Measurements from ENCODE around the gene KCNQ1. TPM values are rescaled to one million over a fixed set of nuclear protein-coding genes. Genes with fewer than 3 reads are reported as not detected.

The KCNQ1 gene
- total and polyA plus RNA-seq, 4 donors = 15.4 to 41.7 (median 26.2) TPM

DNA sequence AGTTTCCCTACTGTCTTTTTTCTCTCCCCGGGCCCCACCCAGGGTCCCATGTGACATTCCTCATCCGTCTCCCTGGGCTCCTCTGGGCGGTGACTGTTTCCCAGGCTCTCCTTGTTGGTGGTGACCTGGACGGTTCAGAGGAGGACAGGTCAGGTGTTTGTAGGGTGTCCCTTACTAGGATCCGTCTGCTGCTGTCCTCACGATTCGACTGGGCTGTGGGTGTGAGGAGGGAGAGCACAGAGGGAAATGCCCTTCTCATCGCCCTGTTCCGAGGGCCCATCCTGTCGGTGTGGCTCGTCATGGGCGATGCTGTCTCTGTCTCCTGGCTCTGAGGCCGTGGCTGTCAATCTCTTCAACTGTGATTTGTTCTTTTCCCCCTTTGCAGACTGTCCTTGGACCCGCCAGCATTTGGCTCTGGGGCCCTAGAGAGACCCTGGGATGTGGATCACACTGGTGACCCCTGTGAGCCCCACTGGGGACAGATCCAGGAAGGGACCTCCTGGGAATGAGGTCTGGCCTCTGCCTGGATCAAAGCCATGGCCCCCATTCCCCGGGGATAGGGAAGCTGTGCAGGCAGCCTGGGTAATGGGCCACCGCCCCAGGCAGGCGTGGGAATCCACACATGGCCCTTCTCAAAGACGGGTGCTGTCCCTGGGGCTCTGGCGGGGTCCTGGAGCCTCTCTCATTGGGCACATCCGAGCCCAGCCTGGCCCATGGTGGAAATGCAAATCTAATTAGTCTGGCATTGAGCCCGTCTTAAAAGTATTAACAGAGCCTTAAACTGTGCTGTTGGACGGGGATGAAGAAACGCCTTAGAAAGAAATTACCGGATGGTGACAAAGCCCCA lies 301.8 kb downstream of the KCNQ1 start:
- Histone ChIP-seq H3K27me3 (ENCODE audit: control insufficient read depth in 3 of 3, insufficient read depth in 3 of 3, low read length in 2 of 3) (no peaks in the 10 kb centered on the region), H3K4me1 (ENCODE audit: control insufficient read depth in 5 of 5, insufficient read depth in 5 of 5, low read length in 5 of 5) (peaks cover 0 to 45% (median 8%) of the 10 kb centered on the region in 5 donors), H3K4me3 (no peak overlapping the region), H3K9ac (ENCODE audit: insufficient read depth in 1 of 2, low read length in 2 of 2) (no peak overlapping the region), H3K36me3 (ENCODE audit: control insufficient read depth in 4 of 4, insufficient read depth in 4 of 4, low read length in 4 of 4) (no peaks in the 10 kb centered on the region), H3K9me3 (ENCODE audit: control insufficient read depth in 4 of 4, insufficient read depth in 3 of 4, low read length in 3 of 4) (no peaks in the 10 kb centered on the region), H3K27ac (ENCODE audit: low read depth in 1 of 2, low read length in 1 of 2) (no peak overlapping the region)
- TF ChIP-seq, protein P1, sequence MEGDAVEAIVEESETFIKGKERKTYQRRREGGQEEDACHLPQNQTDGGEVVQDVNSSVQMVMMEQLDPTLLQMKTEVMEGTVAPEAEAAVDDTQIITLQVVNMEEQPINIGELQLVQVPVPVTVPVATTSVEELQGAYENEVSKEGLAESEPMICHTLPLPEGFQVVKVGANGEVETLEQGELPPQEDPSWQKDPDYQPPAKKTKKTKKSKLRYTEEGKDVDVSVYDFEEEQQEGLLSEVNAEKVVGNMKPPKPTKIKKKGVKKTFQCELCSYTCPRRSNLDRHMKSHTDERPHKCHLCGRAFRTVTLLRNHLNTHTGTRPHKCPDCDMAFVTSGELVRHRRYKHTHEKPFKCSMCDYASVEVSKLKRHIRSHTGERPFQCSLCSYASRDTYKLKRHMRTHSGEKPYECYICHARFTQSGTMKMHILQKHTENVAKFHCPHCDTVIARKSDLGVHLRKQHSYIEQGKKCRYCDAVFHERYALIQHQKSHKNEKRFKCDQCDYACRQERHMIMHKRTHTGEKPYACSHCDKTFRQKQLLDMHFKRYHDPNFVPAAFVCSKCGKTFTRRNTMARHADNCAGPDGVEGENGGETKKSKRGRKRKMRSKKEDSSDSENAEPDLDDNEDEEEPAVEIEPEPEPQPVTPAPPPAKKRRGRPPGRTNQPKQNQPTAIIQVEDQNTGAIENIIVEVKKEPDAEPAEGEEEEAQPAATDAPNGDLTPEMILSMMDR (IDR thresholded peaks at IDR 0.05; ENCODE audit: control extremely low read depth, extremely low read depth) = no peak
- ATAC-seq (ENCODE audit: insufficient read depth, low FRiP score) = no peak
- peak; percentile 55 to 68 (median 62) for DNase-seq
- WGBS, 2 donors = 85 to 92% methylated on average over 24 of the region's 24 CpGs

DNA sequence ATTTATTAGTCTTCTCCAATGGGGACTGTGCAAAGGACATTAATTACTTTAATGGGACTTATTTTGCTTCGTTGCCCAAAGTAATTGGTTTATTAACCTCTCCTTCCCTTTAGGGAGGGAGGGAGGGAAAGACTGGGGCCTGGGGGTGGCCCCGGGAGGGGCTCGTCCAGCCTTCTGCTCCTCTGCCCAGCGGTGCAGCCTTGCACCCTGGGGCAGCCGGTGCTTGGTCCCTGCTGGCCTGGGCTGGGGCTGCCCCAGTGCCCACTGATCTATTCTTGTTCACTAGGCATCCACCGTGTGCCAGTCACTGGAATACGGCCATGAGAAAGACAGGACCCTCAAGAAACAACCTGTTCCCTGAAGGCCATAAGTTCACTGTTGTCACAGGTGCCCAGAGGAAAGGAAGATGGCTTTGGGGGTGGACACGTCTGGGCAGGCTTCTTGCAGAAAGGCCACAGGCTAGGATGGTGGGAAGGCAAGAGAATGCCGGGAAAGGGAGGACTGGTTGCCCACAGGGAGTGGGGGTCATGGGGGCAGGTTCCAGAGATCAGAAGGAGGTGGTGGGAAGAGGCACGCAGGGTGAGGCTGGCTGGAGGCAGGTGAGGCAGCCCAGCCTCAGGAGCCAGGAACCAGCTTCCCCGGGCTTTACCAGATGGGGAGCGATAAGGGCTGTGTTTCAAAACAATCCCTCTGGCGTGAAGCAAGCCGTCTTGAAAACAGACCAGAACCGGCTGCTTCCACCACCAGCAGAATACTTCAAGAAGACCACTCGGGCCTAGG lies 302.6 kb downstream of the KCNQ1 start:
- DNase-seq (peak; percentile 18 to 72 (median 39)), ATAC-seq (ENCODE audit: insufficient read depth, low FRiP score) (no peak)
- no peaks in the 10 kb centered on the region for H3K27me3 ChIP-seq (ENCODE audit: control insufficient read depth in 3 of 3, insufficient read depth in 3 of 3, low read length in 2 of 3)
- WGBS, 2 donors = 87 to 88% methylated on average over 16 of the region's 16 CpGs
- H3K9me3 ChIP-seq (ENCODE audit: control insufficient read depth in 4 of 4, insufficient read depth in 3 of 4, low read length in 3 of 4) = no peaks in the 10 kb centered on the region
- no peaks in the 10 kb centered on the region for H3K36me3 ChIP-seq (ENCODE audit: control insufficient read depth in 4 of 4, insufficient read depth in 4 of 4, low read length in 4 of 4)
- H3K4me1 ChIP-seq (ENCODE audit: control insufficient read depth in 5 of 5, insufficient read depth in 5 of 5, low read length in 5 of 5) = peaks cover 0 to 37% (median 4%) of the 10 kb centered on the region in 5 donors
- no peak overlapping the region for H3K27ac ChIP-seq (ENCODE audit: low read depth in 1 of 2, low read length in 1 of 2)
- TF ChIP-seq, protein P1 (IDR thresholded peaks at IDR 0.05; ENCODE audit: control extremely low read depth, extremely low read depth) = no peak
- no peak overlapping the region for H3K9ac ChIP-seq (ENCODE audit: insufficient read depth in 1 of 2, low read length in 2 of 2)
- H3K4me3 ChIP-seq = no peak overlapping the region

DNA sequence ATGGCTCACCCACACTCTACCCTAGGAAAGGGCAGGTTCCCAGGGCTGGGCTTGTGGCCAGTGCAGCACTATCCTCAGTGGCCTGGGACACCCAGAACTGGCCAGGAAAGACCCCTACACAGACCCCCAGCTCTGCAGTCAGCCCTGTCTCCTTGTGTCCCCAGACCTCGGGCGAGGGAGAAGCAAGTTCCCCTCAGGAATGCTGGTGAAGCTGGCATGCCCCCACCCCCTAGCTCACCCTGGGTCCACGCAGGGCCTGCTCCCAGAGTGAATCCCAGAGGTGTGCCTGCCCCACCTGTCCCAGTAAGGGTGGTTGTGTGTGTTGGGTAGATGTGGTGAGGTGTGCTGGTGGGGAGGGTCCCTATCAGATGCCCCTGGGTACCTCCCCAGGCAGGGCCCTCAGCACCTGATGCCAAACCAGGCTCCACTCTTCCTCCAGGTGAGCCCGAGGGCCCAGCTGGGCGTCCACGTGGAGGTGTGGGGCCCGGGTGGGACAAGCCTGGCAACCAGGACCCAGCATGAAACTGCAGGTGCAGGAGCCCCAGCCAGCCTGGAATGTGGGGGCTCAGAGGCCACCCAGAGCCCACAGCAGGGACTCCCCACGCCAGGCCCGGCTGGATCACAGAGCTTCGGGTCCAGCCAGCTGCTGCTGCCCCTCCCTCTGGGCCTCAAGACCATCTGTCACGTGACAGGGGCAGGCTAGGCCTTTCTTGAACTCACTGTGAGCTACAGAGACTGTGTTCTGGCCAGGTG lies 303.4 kb downstream of the KCNQ1 start:
- no peak overlapping the region for H3K9ac ChIP-seq (ENCODE audit: insufficient read depth in 1 of 2, low read length in 2 of 2)
- no peak overlapping the region for H3K4me3 ChIP-seq
- no peak for ATAC-seq (ENCODE audit: insufficient read depth, low FRiP score)
- no peaks in the 10 kb centered on the region for H3K9me3 ChIP-seq (ENCODE audit: control insufficient read depth in 4 of 4, insufficient read depth in 3 of 4, low read length in 3 of 4)
- H3K36me3 ChIP-seq (ENCODE audit: control insufficient read depth in 4 of 4, insufficient read depth in 4 of 4, low read length in 4 of 4) = no peaks in the 10 kb centered on the region
- DNase-seq = peak in 1 of 3 donors; percentile 12
- 86 to 97% methylated on average over 10 to 11 of the region's 11 CpGs for WGBS, 2 donors
- no peaks in the 10 kb centered on the region for H3K27me3 ChIP-seq (ENCODE audit: control insufficient read depth in 3 of 3, insufficient read depth in 3 of 3, low read length in 2 of 3)
- TF ChIP-seq, protein P1 (IDR thresholded peaks at IDR 0.05; ENCODE audit: control extremely low read depth, extremely low read depth) = no peak
- H3K27ac ChIP-seq (ENCODE audit: low read depth in 1 of 2, low read length in 1 of 2) = no peak overlapping the region
- peaks cover 0 to 35% (median 4%) of the 10 kb centered on the region in 5 donors for H3K4me1 ChIP-seq (ENCODE audit: control insufficient read depth in 5 of 5, insufficient read depth in 5 of 5, low read length in 5 of 5)
